ACC112 (cell line): ENCODE results near the gene C10orf71.

ENCODE experiments used
- H2AFZ ChIP-seq: fragments of 200-600 bp; sonication (generic); one replicate; pipeline ENCODE4 v1.6.0; 2017; ENCODE audit warnings: antibody characterized with exemption, low read length; ENCODE audit not compliant: unreplicated experiment
- H3K27ac ChIP-seq: fragments of 200-600 bp; sonication (generic); 2 replicates; pipeline ENCODE4 v1.5.1; 2014; ENCODE audit warnings: low read depth, mild to moderate bottlenecking, antibody characterized with exemption, low read length, moderate library complexity
- H3K27me3 ChIP-seq: fragments of 200-600 bp; sonication (generic); 2 replicates; pipeline ENCODE4 v1.6.1; 2014; ENCODE audit warnings: mild to moderate bottlenecking, antibody characterized with exemption, low read length, moderate library complexity, mixed read lengths; ENCODE audit not compliant: insufficient read depth
- H3K36me3 ChIP-seq: fragments of 200-600 bp; sonication (generic); 2 replicates; pipeline ENCODE4 v1.6.1; 2016; ENCODE audit warnings: mild to moderate bottlenecking, antibody characterized with exemption, low read length, moderate library complexity, mixed read lengths; ENCODE audit not compliant: insufficient read depth
- H3K4me1 ChIP-seq: fragments of 200-600 bp; sonication (generic); one replicate; pipeline ENCODE4 v1.6.1; 2016; ENCODE audit warnings: low read length, mixed read lengths; ENCODE audit not compliant: insufficient read depth, unreplicated experiment, control insufficient read depth
- H3K4me3 ChIP-seq: fragments of 200-600 bp; sonication (generic); 2 replicates; pipeline ENCODE4 v1.5.1; 2014; ENCODE audit warnings: mild to moderate bottlenecking, low read depth, low read length
- H3K79me2 ChIP-seq: fragments of 200-600 bp; sonication (generic); one replicate; pipeline ENCODE4 v1.6.0; 2016; ENCODE audit warnings: low read length; ENCODE audit not compliant: control insufficient read depth, unreplicated experiment, insufficient read depth

Gene C10orf71

GRCh38 chr10:49274886-49275285 lies 24.1 kb upstream of the C10orf71 start:
- Histone ChIP-seq H3K79me2 (no peaks in the 10 kb centered on the region), H3K4me3 (no peak overlapping the region), H3K4me1 (peaks cover 11% of the 10 kb centered on the region), H3K27ac (no peak overlapping the region), H3K27me3 (0 out of 2 replicates have a peak, but pooled peaks cover 9% of the 10 kb centered on the region), H3K36me3 (no peaks in the 10 kb centered on the region), H2AFZ (no peak overlapping the region)

GRCh38 chr10:49275896-49276295 lies 23.1 kb upstream of the C10orf71 start:
- Histone ChIP-seq H3K4me1 (peaks cover 15% of the 10 kb centered on the region), H3K4me3 (no peak overlapping the region), H3K27me3 (0 out of 2 replicates have a peak, but pooled peaks cover 5% of the 10 kb centered on the region), H3K27ac (no peak overlapping the region), H3K79me2 (no peaks in the 10 kb centered on the region), H3K36me3 (no peaks in the 10 kb centered on the region), H2AFZ (no peak overlapping the region)

- peaks cover 15% of the 10 kb centered on the region for H3K4me1 ChIP-seq
- H3K4me3 ChIP-seq, result no peak overlapping the region
- H3K27me3 ChIP-seq, result 0 out of 2 replicates have a peak, but pooled peaks cover 5% of the 10 kb centered on the region
Measured at GRCh38 chr10:49276596-49276995, 22.4 kb upstream of the C10orf71 start.

GRCh38 chr10:49277973-49278372 lies 21.0 kb upstream of the C10orf71 start:
- no peak overlapping the region for H2AFZ ChIP-seq

More at GRCh38 chr10:49276596-49276995, 22.4 kb upstream of the C10orf71 start:
- Histone ChIP-seq H3K27ac (no peak overlapping the region), H3K36me3 (no peaks in the 10 kb centered on the region), H3K79me2 (no peaks in the 10 kb centered on the region), H2AFZ (no peak overlapping the region)

GRCh38 chr10:49278497-49278981 lies 20.4 kb upstream of the C10orf71 start:
- Histone ChIP-seq H3K4me1 (peaks cover 9% of the 10 kb centered on the region), H3K36me3 (no peaks in the 10 kb centered on the region), H3K27me3 (0 out of 2 replicates have a peak, but pooled peaks cover 5% of the 10 kb centered on the region), H3K27ac (no peak overlapping the region), H2AFZ (no peak overlapping the region), H3K79me2 (no peaks in the 10 kb centered on the region), H3K4me3 (no peak overlapping the region)

More at GRCh38 chr10:49277973-49278372, 21.0 kb upstream of the C10orf71 start:
- Histone ChIP-seq H3K36me3 (no peaks in the 10 kb centered on the region), H3K4me3 (no peak overlapping the region), H3K27ac (no peak overlapping the region), H3K79me2 (no peaks in the 10 kb centered on the region), H3K4me1 (peaks cover 9% of the 10 kb centered on the region), H3K27me3 (0 out of 2 replicates have a peak, but pooled peaks cover 5% of the 10 kb centered on the region)

- Histone ChIP-seq H3K79me2 (no peaks in the 10 kb centered on the region), H3K4me3 (no peak overlapping the region), H3K4me1 (peaks cover 9% of the 10 kb centered on the region), H2AFZ (no peak overlapping the region), H3K27me3 (0 out of 2 replicates have a peak, but pooled peaks cover 5% of the 10 kb centered on the region), H3K36me3 (no peaks in the 10 kb centered on the region), H3K27ac (no peak overlapping the region)
Measured at GRCh38 chr10:49279015-49279880, 19.7 kb upstream of the C10orf71 start.

- no peak overlapping the region for H2AFZ ChIP-seq
Measured at GRCh38 chr10:49280001-49280408, 19.0 kb upstream of the C10orf71 start.

GRCh38 chr10:49281461-49281860 lies 17.5 kb upstream of the C10orf71 start:
- no peaks in the 10 kb centered on the region for H3K79me2 ChIP-seq
- no peak overlapping the region for H2AFZ ChIP-seq
- 0 out of 2 replicates have a peak, but pooled peaks cover 5% of the 10 kb centered on the region for H3K27me3 ChIP-seq
- H3K4me3 ChIP-seq, result no peak overlapping the region
- H3K4me1 ChIP-seq, result peaks cover 9% of the 10 kb centered on the region
- no peaks in the 10 kb centered on the region for H3K36me3 ChIP-seq
- H3K27ac ChIP-seq, result no peak overlapping the region

More at GRCh38 chr10:49280001-49280408, 19.0 kb upstream of the C10orf71 start:
- Histone ChIP-seq H3K4me1 (peaks cover 9% of the 10 kb centered on the region), H3K79me2 (no peaks in the 10 kb centered on the region), H3K27ac (no peak overlapping the region), H3K4me3 (no peak overlapping the region), H3K27me3 (0 out of 2 replicates have a peak, but pooled peaks cover 5% of the 10 kb centered on the region), H3K36me3 (no peaks in the 10 kb centered on the region)

- H3K4me1 ChIP-seq, result peaks cover 9% of the 10 kb centered on the region
- no peak overlapping the region for H3K4me3 ChIP-seq
- H3K36me3 ChIP-seq, result no peaks in the 10 kb centered on the region
- no peak overlapping the region for H3K27ac ChIP-seq
- no peak overlapping the region for H2AFZ ChIP-seq
- 0 out of 2 replicates have a peak, but pooled peaks cover 5% of the 10 kb centered on the region for H3K27me3 ChIP-seq
- H3K79me2 ChIP-seq, result no peaks in the 10 kb centered on the region
Measured at GRCh38 chr10:49282306-49282705, 16.7 kb upstream of the C10orf71 start.

- no peaks in the 10 kb centered on the region for H3K36me3 ChIP-seq
- H3K4me1 ChIP-seq, result peaks cover 9% of the 10 kb centered on the region
- no peak overlapping the region for H3K4me3 ChIP-seq
- H3K79me2 ChIP-seq, result no peaks in the 10 kb centered on the region
- H3K27ac ChIP-seq, result no peak overlapping the region
- H2AFZ ChIP-seq, result no peak overlapping the region
- H3K27me3 ChIP-seq, result 0 out of 2 replicates have a peak, but pooled peaks cover 5% of the 10 kb centered on the region
Measured at GRCh38 chr10:49282879-49283341, 16.1 kb upstream of the C10orf71 start.
